Tongue (tissue), 2 donors: ENCODE results near the gene IQCF5. TPM values are rescaled to one million over a fixed set of nuclear protein-coding genes. Genes with fewer than 3 reads are reported as not detected.
"Not testable (repeated sequence)": the region's sequence is repeated elsewhere in the genome, so short reads cannot be mapped to it uniquely, and the experiment has no call there.

ENCODE experiments used
- DNase-seq: peaks from one replicate; pipeline ENCODE4 v3.0.0-alpha.2; 2015
- total RNA-seq: library from RNA; depleted of rRNA; stranded (reverse); fragments of >200 nt; gene quantifications from one replicate; pipeline ENCODE4 v1.2.3, GENCODE V29; 2014

Gene IQCF5
- total RNA-seq: not detected

DNA sequence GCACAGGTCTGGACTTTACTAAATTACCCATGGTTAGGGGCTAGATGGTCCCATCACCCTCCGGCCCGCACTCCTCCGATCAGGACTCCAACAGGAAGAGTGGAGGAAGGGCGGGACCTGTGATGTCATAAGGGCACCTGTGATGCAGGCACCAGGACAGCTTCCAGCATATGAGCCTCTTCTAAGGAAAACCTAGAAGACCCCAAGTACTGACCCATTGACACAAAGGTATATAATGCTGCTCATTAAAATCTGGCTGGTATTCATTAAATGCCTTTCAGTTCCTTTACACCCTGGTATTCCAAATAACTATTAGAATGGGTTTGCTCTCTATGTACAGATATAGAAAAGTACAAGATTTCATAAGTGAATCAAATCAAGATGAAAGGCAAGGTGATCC, at the start of gene IQCF5:
IQCF5 (minus strand) TSS at position 101 of the 400 bp plus-strand sequence; CDS start at position 31, 70 bp downstream.
- DNase-seq: no peak

DNA sequence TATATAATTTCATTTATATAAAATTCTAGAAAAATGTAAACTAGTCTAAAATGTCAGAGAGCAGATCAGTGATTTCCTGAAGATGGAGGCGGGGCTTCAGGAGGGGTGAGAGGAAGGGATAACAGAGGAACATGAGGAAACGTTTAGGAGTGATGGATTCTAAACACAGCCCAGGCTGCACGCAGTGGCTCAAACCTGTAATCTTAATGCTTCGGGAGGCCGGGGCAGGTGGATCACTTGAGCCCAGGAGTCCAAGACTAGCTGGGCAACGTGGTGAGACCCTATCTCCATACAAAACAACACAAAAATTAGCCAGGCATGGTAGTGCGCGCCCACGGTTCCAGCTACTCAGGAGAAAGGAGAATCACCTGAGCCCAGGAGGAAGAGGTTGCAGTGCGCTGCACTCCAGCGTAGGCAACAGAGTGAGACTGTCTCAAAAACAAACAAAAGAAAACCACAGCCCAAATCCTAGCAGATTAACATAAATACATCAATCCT, 45.7 kb upstream of the IQCF5 start:
- DNase-seq: no peak

DNA sequence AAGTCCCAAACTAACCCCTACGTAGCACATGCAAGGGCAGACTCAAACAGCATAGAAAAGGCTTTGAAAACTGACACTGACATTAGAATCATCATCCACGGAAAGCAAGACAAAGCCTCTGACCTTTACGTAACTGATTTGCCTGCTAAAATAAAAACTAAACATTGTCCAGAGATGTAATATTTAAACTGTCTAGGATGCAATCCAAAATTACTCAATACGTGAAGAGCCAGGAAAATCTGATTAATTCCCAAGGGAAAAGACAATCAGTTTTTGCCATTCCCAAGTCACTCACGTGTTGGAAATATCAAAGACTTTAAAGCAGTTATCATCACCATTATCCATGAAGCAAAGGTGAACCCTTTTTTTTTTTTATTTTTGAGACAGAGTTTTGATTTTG, 41.0 kb upstream of the IQCF5 start:
- peak; percentile 16 for DNase-seq

DNA sequence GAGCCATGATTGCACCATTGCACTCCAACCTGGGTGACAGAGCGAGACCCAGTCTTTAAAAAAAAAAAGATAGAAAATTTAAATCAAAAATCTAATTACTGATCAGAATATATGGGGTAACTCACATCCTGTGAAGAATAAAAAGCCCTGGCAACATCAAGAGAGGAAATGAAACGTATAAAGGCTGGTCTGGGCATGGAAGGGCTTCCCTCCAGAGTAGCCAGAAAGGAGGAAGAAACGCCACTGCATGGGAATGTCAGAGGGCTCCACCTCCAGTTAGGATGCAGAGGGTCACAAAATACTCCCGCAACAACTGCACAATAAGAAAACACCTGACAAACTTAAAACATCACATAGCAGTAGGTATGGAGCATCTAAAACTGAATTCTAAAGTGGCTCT, 32.6 kb upstream of the IQCF5 start:
- DNase-seq: no peak

DNA sequence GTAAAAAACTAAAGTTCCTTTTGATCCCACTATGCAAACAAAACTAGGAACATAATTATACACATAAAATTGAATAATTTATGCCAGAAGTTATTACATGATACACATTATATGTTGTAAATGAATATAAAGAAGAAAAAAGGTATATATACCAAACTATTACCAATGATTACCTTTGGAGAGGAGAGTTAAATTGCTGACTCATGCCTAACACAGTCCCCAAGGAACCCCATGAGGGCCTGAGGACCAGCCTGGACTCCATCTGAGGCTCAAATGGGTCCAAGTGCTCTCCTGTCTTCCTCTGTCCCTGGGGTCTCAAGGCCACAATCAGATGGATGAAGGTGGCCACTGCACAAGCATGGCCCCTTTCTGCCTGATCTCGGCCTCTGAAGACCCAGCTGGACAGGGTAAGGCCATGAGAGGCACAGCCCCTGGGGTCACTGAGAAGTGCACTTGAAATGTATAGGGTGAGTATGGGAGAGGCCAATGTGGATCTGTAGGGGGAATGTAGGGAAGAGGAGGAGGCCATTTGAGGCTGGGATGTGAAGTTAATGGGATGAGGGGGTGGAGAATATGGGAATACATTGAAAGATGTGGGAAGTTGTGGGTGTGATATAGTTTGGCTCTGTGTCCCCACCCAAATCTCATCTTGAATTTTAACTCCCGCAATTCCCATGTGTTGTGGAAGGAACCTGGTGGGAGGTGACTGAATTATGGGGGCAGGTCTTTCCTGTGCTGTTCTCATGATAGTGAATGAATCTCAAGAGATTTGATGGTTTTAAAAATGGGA, 28.8 kb upstream of the IQCF5 start:
- no peak for DNase-seq

DNA sequence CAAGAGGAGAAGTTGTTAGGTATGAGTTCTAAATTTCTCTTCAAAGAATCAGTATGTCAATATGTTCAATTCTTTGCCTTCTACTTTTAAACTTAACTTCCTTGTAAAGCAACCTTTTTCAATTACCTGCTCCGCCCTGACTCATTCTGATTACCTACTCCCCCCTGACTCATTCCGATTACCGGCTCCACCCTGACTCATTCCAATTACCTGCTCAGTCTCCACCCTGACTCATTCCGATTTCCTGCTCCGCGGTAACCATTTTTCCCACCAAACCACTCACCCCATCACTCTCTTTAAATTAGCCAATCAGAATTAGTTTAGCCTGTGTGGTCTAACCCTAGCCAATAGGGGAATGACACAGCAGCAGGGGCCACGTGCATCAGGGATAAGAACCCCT, 27.0 kb upstream of the IQCF5 start:
- DNase-seq: not testable (repeated sequence)

DNA sequence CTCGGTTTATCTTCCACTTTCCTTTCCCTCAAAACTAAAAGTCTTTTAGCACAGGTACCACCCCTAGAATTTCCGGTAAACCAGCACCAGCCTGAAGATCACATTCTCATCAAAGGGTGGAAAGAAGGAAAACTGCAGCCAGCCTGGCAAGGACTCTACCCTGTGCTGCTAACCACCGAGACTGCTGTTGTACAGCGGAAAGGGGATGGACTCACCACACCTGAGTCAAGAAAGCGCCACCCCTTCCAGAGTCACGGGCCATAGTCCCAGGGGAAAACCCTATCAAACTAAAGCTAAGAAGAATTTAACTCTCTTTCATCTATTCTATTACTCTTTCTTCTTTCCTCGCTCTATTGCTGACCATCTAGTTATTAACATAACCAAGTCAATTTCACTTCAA, 24.6 kb upstream of the IQCF5 start:
- not testable (repeated sequence) for DNase-seq

DNA sequence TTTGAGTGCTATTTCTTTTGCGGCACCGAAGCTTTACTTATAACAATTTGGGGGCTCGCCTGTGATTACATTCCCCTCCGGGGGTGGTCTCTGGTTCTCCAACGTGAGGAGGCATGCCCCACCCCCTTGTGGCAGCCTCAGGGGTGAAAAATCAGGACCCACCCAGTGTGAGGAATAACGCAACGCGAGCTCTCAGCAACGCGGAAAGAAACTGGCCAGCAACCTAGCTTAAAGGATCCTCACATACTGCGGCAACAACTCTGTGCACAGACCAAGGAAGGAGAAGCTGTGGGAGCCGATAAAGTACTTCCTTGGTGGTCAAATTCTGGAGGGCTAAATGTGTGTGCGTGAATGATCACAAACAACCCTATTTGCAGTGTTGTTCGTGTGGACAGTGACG, 22.0 kb upstream of the IQCF5 start:
- no peak for DNase-seq

DNA sequence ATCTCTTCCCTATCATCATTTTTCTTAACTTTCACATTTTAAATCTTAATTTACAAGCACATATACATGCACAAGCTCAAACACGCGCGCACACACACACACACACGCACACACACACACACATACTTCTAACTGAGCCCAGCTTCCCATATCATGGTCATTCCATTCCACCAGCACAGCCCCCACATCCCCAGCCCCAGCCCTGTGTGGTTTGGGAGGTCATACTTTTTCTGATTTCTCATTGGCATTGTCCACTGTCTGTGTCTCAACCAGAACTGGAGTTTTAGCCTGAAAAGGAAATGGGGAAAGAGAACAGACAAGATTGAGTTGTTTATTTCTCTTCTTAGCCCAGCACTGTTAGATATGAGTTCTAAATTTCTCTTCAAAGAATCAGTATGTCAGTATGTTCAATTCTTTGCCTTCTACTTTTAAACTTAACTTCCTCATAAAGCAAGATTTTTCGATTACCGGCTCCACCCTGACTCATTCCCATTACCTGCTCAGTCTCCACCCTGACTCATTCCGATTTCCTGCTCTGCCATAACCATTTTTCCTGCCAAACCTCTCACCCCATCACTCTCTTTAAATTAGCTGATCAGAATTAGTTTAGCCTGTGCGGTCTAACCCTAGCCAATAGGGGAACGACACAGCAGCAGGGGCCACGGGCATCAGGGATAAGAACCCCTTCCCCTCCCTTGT, 21.4 kb upstream of the IQCF5 start:
- no peak for DNase-seq

DNA sequence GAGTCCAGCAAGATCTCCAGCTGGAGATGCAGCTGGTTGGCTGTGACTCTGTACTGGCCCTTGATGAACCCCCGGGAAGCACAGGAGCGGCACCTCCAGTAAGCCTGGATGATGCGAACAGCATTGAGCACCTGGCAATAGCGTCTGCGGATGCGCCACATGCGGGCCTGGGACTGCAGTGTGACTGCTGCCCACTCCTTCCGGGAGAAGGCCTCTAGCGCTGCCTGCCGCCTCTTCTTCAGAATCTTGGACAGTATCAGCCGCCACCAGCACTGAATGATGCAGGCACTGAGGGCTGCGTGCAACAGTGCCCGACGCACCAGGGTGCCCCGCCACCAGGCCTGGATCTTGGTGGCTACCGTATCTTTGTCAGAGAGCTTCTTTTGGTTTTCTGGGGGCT, 19.5 kb upstream of the IQCF5 start:
- DNase-seq: no peak

DNA sequence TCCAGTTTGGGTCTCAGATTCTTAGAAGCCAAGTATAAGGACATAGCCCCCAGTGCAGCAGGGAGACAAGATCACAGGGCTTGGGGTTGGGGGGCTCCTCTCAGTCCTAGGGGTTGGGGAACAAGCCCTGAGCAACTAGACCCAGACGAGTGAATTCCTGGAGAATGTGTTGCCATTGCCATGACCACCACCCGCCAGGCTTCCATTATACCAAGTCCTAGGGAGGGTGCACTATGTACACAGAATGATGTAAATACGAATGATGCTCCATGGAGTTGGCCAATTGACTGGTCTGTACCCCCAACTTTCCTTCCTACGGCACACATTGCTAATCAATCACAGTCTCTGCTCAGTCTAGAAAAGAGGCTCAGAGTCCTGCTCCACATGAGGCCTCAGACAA, 19.0 kb upstream of the IQCF5 start:
- no peak for DNase-seq

DNA sequence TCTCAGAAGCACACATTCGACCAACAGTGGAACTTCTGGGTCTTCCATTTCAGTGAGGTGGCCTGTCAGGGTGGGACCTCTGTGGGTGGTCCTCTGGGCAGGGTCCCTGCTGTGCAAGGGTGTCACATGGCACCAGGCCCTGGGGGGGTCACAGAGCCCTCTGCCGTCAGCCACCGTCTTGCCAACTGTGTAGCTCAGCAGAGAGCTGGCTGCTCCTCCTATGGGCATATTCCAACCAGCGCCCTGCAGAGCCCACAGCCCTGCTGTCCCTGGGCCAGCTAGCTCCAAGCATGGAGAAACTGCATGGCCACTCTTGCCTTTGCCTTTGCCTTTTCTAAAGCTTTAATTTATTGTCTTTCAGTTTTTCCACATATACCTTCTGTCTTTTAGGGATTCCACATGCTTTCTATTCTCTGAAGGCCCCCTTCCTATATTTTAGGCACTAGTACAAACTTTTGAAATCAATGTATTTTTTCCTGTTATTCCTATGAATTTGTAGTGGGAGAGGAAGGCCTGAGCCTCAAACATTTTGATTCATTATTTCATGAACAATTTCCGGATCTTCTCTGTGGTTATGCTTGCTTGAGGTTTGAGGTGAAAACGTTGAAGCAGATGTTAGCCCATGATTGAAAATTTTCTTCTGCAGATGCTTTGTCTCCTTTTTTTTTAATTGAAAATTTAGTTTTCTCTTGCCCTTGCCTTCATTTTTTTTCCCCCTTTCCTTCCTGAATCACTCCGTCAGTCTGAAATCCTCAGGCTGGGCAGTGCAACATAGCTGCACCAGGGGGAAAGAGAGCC, 16.0 kb upstream of the IQCF5 start:
- DNase-seq: no peak

DNA sequence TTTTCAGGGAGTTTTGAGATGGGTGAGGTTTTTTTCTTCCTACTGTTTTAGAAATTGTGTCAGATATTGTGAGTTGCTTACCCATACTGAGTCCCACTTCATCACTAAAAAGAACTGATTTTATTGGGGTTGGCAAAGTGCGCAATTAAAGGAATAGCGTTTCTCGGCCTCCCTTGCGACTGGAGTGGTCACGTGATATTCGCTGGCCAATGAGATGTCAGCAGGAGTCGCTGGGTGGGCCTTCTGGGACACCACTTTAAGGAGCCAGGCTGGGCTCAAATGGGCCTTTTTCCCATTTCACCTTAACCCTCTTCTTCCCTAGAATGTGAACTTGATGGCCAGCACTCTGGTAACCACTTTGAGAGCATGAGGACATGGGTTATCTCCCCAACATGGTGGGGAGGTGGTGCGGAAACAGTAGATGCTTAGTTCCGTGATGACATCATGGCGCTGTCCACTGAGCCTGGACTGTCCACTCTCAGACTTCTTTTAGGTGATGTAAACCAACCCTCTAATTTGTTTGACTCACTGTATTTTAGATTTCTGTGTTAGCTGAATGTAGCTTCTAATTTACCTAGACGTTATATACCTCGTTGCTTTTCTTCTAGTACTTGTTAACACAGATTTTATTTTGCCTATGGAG, 13.2 kb upstream of the IQCF5 start:
- no peak for DNase-seq

DNA sequence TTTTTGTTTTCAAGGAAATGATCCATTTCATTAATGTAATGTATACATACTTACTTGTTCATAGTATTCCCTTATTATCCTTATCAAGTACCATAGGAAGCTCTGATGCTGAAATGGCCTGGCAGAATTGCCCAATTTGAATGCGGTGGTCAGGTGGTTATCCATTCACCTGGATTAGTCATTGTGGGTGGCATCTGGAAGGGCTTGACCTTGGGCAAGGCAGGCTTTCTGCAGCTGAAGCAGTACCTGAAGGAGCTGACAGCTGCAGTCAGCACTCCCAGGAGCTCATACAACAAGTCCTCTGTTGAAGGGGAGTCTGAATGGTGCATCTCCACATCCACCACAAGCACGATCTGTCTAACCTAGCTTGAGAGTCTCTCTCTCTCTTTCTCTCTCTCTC, 12.2 kb upstream of the IQCF5 start:
- DNase-seq: no peak

DNA sequence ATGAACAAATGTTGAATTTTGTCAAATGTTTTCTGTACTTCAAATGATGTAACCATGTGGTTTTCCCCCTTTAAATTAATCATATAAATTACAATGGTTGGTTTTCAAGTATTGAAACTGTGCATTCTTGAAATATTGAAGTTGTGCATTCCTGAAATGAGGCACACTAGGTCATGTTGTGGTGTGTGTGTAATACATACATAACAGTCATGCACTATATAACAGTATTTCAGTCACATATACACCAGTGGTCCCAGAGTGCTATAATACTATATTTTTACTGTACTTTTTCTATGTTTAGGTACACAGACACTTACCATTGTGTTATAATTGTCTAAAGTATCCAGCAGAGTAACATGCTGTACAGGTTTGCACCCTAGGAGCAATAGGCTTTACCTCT, 11.0 kb upstream of the IQCF5 start:
- DNase-seq: no peak

DNA sequence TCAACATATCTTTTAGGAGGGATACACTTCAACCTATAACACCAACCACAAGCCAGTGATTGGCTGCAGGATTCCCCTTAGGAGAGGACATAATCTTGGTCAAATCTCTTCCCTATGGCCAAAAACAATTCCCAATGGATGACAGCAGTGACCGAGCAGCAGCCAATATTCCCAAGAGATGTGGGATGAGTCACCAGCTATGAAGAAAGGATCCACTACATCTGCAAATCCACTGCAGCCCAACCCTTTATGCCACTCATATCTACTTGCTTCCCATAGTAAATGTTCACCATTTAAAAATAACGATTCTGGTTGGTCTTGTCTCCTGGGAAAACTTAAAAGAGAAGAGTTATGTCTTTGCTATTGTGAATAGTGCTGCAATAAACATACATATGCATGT, 4.5 kb upstream of the IQCF5 start:
- no peak for DNase-seq

DNA sequence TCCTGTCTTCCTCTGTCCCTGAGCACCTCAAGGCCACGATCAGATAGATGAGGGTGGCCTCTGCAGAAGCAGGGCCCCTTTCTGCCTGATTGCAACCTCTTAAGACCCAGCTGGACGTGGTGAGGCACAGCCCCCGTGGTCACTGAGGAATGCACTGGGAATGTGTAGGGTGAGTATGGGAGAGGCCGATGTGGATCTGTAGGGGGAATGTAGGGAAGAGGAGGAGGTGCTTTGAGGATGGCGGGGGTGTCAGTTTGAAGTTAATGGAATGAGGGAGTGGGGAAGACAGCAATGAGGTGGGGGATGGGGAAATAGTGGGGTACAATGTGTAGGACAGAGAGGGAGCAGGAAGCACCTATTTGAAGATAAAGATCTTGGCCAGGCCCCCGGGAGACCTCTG, 785 bp upstream of the IQCF5 start:
- no peak for DNase-seq

DNA sequence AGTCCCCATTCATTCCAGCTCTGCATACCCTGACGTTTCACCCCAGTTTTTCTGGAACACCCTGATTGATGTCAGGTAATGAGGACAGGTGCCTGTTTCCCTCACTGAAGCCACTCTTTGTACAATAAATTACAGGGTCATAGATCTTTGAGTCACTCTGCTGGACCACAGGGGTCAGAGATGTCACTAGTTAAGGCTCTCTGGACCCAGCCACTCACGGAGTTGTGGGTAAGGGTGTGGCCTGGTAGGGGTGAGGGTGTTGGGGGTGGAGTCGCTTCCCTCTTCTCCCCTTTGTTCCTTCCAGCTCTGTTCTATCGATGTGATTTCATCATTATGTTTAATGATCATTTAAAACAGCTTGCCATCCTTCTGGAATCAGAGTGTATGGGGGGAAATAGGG, 512 bp downstream of the IQCF5 start:
- DNase-seq: no peak

DNA sequence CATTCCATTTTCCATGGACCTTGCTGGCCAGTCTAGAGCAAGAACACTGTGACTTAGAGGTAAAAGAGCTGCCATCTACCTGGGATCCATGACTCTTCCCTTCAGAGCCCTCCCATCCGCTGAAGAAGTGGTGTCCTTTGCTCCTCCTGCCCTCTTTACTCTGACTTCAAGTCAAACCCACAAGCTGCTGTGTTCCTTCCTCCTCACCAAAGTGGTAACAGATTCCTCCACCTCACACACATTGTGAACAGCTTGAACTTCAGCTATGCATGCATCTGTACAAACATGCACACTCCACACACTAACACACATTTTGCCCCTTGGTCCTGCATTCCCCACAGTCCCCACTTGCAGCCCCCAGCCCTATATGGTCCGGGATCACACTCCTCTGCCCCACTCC, 990 bp downstream of the IQCF5 start:
- no peak for DNase-seq

DNA sequence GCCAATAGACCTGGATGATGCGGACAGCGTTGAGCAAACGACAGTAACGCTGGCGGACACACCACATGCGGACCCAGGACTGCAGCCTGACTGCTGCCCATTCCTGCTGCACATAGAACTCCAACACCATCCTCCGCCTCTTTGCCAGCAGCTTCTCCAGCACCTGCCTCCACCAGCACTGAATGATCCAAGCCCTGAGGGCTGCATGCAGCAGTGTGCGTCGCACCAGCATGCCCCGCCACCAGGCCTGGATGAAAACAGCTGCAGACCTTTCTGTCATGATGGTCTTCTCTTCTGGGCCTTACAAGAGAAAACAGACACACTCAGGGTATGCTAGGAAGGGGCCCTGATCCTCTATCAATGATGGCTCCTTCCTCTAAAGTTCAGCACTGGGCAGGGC, 1.5 kb downstream of the IQCF5 start:
- DNase-seq: no peak

DNA sequence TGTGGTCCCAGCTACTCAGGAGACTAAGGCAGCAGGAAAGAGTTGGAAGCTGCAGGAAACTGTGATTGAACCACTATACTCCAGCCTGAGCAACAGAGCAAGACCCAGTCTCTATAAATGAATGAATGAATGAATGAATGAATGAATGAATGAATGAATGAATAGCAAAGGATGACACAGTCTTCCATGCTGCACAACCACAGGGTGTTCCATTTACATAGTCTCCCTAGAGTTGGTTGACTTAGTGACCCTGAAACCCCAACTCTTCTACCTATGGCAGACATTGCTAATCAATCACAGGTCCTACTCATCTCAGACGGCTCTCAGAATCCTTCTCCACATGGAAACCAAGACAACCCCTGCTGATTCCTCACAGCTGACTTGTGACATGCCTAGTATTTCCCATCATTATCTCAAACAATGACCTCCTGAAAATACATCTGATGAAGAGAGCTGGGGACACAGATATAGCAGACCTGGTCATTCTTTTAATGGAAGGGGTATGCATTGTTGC, 2.1 kb downstream of the IQCF5 start:
- no peak for DNase-seq

DNA sequence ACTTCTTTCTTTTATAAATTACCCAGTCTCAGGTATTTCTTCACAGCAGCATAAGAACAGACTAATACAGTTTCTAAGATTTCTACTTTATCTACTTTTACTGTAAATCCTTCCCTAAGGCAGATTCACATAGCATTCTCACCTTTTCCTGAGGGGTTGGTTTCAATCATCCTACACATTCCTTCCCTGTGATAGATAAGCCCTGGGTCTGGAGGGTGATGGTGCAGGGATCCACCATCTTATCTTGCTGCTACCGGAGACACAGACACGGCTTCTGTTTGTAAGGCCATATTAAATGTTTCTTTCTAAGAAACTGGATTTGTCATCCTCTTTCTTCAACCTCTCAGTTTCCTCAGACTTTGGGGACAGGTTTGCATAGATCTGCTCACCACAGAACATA, 6.1 kb downstream of the IQCF5 start:
- no peak for DNase-seq
